PC-3 (cell line): Measurements from ENCODE around the gene CCNDBP1.

Experiments used
- CTCF ChIP-seq: fragments of 300-600 bp; sonication (generic); conservative IDR thresholded peaks from 2 replicates; pipeline ENCODE4 v1.5.1; 2017; ENCODE audit warnings: antibody characterized with exemption, low read depth, mild to moderate bottlenecking, low read length
- EZH2 ChIP-seq: fragments of 300-600 bp; sonication (generic); IDR thresholded peaks from one replicate; pipeline ENCODE4 v1.6.1; 2017; ENCODE audit warnings: antibody characterized with exemption, mild to moderate bottlenecking, low read length; ENCODE audit not compliant: unreplicated experiment
- EZH2phosphoT487 ChIP-seq: fragments of 300-600 bp; sonication (generic); IDR thresholded peaks from 2 replicates; pipeline ENCODE4 v1.6.1; 2018; ENCODE audit warnings: mild to moderate bottlenecking, antibody characterized with exemption, low read length, borderline replicate concordance

- TF ChIP-seq CTCF (no peak), EZH2 (no peak), EZH2phosphoT487 (no peak)
These were observed 5.0 kb downstream of the CCNDBP1 start for GRCh38 chr15:43190178-43190577.
